ENCODE measurements around the gene CEACAM18.
"Not testable (repeated sequence)": the region's sequence is repeated elsewhere in the genome, so short reads cannot be mapped to it uniquely, and the experiment has no call there.

Gene CEACAM18

DNA sequence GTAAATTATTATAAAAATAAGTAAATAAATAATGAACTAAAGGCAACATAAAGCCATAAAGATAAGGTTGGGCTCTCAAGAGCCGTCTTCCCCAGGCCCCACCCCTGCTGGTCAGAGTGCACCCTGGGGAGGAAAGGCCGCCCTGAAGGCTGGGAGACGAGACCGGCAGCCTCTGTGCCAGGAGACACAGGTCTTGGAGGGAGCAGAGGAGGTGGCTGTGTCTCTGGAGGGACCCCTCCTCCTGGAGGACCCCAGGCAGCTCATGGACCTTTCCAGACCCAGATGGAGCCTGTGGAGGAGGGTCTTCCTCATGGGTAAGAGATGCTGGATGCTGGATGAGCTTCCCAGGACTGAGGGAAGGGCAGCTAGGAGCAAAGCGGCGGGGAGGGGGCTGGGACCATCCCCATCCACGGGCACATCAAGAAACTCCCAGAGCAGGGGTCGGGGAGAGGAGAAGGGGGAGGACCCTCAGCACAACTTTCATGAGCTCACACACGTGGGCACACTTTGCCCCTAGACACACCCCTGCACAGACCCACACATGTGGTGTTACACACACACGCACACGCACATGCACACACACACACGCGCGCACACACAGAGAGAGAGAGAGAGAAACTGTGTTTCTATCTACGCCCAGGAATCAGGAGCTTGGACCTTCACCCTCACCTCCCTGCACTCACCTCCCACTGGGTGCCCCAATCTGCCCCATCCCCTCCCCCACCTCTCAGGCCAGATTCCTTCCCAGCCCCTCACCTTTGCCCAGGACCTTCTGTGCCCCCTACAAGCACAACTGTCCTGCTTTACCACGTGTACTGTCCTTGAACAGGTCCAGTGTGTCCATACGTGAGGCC, at the start of gene CEACAM18:
Gene CEACAM18 (plus strand): TSS at position 159 of the 854 bp plus-strand sequence.
- H3K36me3 Mint-ChIP-seq (ENCODE audit: low read depth) = no peaks in the 10 kb centered on the region
- peak within 1 kb of the TSS; percentile 70 for H3K27ac Mint-ChIP-seq
- no peak for DNase-seq
- peaks cover 6% of the 10 kb centered on the region for H3K9me3 Mint-ChIP-seq
- peaks cover 19% of the 10 kb centered on the region for H3K27me3 Mint-ChIP-seq
- no peak within 1 kb of the TSS for H3K4me3 Mint-ChIP-seq
- H3K4me1 Mint-ChIP-seq (ENCODE audit: low read depth) = peaks cover 48% of the 10 kb centered on the region

GRCh38 chr19:51430221-51430620, 48.1 kb upstream of the CEACAM18 start:
- Mint-ChIP-seq H3K4me3 (no peak overlapping the region), H3K4me1 (ENCODE audit: low read depth) (peaks cover 11% of the 10 kb centered on the region), H3K9me3 (peaks cover 2% of the 10 kb centered on the region), H3K27ac (no peak overlapping the region), H3K36me3 (ENCODE audit: low read depth) (no peaks in the 10 kb centered on the region), H3K27me3 (peaks cover 2% of the 10 kb centered on the region)
- peak; percentile 7 for DNase-seq

GRCh38 chr19:51431124-51431523, 47.2 kb upstream of the CEACAM18 start:
- Mint-ChIP-seq H3K27me3 (peaks cover 3% of the 10 kb centered on the region), H3K36me3 (ENCODE audit: low read depth) (no peaks in the 10 kb centered on the region), H3K27ac (no peak overlapping the region), H3K4me3 (no peak overlapping the region), H3K9me3 (peaks cover 4% of the 10 kb centered on the region), H3K4me1 (ENCODE audit: low read depth) (peaks cover 11% of the 10 kb centered on the region)
- no peak for DNase-seq

GRCh38 chr19:51433043-51433442, 45.3 kb upstream of the CEACAM18 start:
- DNase-seq = peak; percentile 0

GRCh38 chr19:51434456-51434855, 43.9 kb upstream of the CEACAM18 start:
- no peaks in the 10 kb centered on the region for H3K36me3 Mint-ChIP-seq (ENCODE audit: low read depth)
- peaks cover 11% of the 10 kb centered on the region for H3K27me3 Mint-ChIP-seq
- no peak overlapping the region for H3K27ac Mint-ChIP-seq
- H3K4me1 Mint-ChIP-seq (ENCODE audit: low read depth) = peaks cover 27% of the 10 kb centered on the region
- H3K4me3 Mint-ChIP-seq = no peak overlapping the region
- peaks cover 4% of the 10 kb centered on the region for H3K9me3 Mint-ChIP-seq
- no peak for DNase-seq

More at GRCh38 chr19:51433043-51433442, 45.3 kb upstream of the CEACAM18 start:
- Mint-ChIP-seq H3K4me3 (no peak overlapping the region), H3K27ac (no peak overlapping the region), H3K9me3 (peaks cover 4% of the 10 kb centered on the region), H3K4me1 (ENCODE audit: low read depth) (peaks cover 13% of the 10 kb centered on the region), H3K36me3 (ENCODE audit: low read depth) (no peaks in the 10 kb centered on the region), H3K27me3 (peaks cover 11% of the 10 kb centered on the region)

GRCh38 chr19:51439021-51439465, 39.3 kb upstream of the CEACAM18 start:
- H3K36me3 Mint-ChIP-seq (ENCODE audit: low read depth) = peaks cover 5% of the 10 kb centered on the region
- H3K27ac Mint-ChIP-seq = peak overlapping the region; percentile 97
- H3K4me3 Mint-ChIP-seq = no peak overlapping the region
- peaks cover 9% of the 10 kb centered on the region for H3K27me3 Mint-ChIP-seq
- H3K4me1 Mint-ChIP-seq (ENCODE audit: low read depth) = peaks cover 66% of the 10 kb centered on the region
- DNase-seq = peak; percentile 38
- peaks cover 9% of the 10 kb centered on the region for H3K9me3 Mint-ChIP-seq

DNA sequence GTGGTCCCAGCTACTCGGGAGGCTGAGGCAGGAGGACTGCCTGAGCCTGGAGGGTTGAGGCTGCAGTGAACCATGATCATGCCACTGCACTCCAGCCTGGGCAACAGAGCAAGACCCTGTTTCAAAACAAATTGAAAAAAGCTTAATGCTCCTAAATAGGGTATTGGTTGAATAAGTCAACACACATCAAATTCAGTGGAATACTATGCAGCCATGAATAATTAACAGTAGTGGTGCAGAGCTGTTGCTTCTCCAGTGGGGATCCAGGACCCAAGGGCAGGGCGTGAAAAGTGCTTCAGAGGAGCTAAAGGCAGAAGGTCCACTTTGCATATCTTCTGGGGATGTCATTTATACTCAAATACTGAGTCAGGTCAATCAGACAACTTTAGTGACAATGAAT, 38.3 kb upstream of the CEACAM18 start:
- DNase-seq = peak; percentile 29
- H3K9me3 Mint-ChIP-seq = peaks cover 9% of the 10 kb centered on the region
- peaks cover 9% of the 10 kb centered on the region for H3K27me3 Mint-ChIP-seq
- peaks cover 5% of the 10 kb centered on the region for H3K36me3 Mint-ChIP-seq (ENCODE audit: low read depth)
- peaks cover 71% of the 10 kb centered on the region for H3K4me1 Mint-ChIP-seq (ENCODE audit: low read depth)
- peak overlapping the region; percentile 79 for H3K4me3 Mint-ChIP-seq
- H3K27ac Mint-ChIP-seq = peak overlapping the region; percentile 97

GRCh38 chr19:51440846-51441409, 37.4 kb upstream of the CEACAM18 start:
- Mint-ChIP-seq H3K4me1 (ENCODE audit: low read depth) (peaks cover 78% of the 10 kb centered on the region), H3K36me3 (ENCODE audit: low read depth) (peaks cover 5% of the 10 kb centered on the region), H3K27me3 (peaks cover 11% of the 10 kb centered on the region), H3K9me3 (peaks cover 10% of the 10 kb centered on the region), H3K27ac (peak overlapping the region; percentile 97), H3K4me3 (peak overlapping the region; percentile 79)
- DNase-seq = peak; percentile 83

GRCh38 chr19:51441410-51442390, 36.6 kb upstream of the CEACAM18 start:
- H3K4me3 Mint-ChIP-seq = peak overlapping the region; percentile 79
- H3K36me3 Mint-ChIP-seq (ENCODE audit: low read depth) = peaks cover 5% of the 10 kb centered on the region
- peaks cover 79% of the 10 kb centered on the region for H3K4me1 Mint-ChIP-seq (ENCODE audit: low read depth)
- H3K27me3 Mint-ChIP-seq = peaks cover 6% of the 10 kb centered on the region
- peak overlapping the region; percentile 97 for H3K27ac Mint-ChIP-seq
- DNase-seq = peak; percentile 87
- peaks cover 14% of the 10 kb centered on the region for H3K9me3 Mint-ChIP-seq

DNA sequence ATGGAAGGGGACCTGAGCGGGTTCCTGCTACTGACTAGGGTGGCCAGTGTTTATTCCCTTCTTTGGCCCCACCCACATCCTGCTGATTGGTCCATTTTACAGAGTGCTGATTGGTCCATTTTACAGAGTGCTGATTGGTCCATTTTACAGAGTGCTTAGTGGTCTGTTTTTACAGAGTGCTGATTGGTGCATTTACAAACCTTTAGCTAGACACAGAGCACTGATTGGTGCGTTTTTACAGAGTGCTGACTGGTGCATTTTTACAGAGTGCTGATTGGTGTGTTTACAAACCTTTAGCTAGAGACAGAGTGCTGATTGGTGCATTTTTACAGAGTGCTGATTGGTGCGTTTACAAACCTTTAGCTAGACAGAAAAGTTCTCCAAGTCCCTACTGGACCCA, 30.8 kb upstream of the CEACAM18 start:
- not testable (repeated sequence) for H3K4me3 Mint-ChIP-seq, H3K27me3 Mint-ChIP-seq, DNase-seq
- Mint-ChIP-seq H3K27ac (peak overlapping the region; percentile 87), H3K4me1 (ENCODE audit: low read depth) (peaks cover 74% of the 10 kb centered on the region), H3K36me3 (ENCODE audit: low read depth) (peaks cover 38% of the 10 kb centered on the region), H3K9me3 (peaks cover 36% of the 10 kb centered on the region)

GRCh38 chr19:51448011-51448410, 30.3 kb upstream of the CEACAM18 start:
- peak overlapping the region; percentile 87 for H3K27ac Mint-ChIP-seq
- peaks cover 35% of the 10 kb centered on the region for H3K9me3 Mint-ChIP-seq
- H3K4me1 Mint-ChIP-seq (ENCODE audit: low read depth) = peaks cover 68% of the 10 kb centered on the region
- H3K36me3 Mint-ChIP-seq (ENCODE audit: low read depth) = peaks cover 36% of the 10 kb centered on the region
- H3K4me3 Mint-ChIP-seq = peak overlapping the region; percentile 60
- H3K27me3 Mint-ChIP-seq = peaks cover 2% of the 10 kb centered on the region
- DNase-seq = no peak

DNA sequence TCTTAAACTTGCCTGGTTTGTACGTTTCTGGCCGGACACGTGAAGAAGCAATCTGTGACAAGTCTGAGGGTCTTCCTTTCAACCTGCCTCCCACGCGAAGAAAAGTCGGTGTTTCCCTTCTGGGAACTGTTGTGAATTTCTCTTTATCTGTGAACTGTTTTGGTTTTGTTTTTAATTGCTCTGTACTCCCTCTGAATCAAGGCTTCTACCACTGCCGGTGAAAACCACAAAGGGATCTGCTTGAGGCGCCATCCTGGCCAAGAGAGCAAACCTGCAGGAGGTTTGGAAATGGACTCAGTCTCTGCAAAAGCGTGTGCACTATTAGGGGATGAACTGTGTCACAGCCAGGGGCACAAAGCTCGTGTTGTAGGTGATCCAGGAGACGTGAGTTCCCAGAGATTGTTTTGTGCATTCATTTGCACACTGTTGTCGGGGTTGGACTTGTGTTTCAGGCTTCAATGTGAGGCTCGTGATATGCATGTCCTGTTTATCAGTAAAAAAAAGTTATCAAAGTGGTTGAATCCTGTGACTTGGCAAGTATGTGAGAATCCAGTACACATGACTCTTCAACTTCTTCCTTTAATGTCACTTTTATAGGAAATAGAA, 29.8 kb upstream of the CEACAM18 start:
- Mint-ChIP-seq H3K4me1 (ENCODE audit: low read depth) (peaks cover 63% of the 10 kb centered on the region), H3K27me3 (peaks cover 2% of the 10 kb centered on the region), H3K4me3 (peak overlapping the region; percentile 60), H3K36me3 (ENCODE audit: low read depth) (peaks cover 33% of the 10 kb centered on the region), H3K27ac (peak overlapping the region; percentile 87), H3K9me3 (peaks cover 34% of the 10 kb centered on the region)
- DNase-seq = peak; percentile 58

DNA sequence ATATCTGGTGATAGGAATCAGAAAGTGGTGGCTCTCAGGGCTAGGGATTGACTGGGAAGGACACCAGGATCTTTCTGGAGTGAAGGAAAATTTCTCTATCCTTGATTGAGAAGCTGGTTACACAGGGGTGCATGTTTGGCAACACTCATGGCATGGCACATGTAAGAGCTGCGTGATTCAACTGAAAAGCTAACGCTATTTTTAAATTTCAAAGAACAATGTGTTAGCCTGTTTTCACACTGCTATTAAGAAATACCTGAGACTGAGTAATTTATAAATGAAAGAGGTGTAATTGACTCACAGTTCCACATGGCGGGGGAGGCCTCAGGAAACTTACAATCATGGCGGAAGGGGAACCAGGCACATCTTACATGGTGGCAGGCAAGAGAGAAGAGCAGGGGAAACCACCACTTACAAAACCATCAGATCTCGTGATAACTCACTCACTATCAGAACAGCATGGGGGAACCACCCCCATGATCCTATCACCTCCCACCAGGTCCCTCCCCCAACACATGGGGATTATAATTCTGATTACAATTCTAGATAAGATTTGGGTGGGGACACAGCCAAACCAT, 27.5 kb upstream of the CEACAM18 start:
- peaks cover 29% of the 10 kb centered on the region for H3K9me3 Mint-ChIP-seq
- peak overlapping the region; percentile 82 for H3K27ac Mint-ChIP-seq
- peaks cover 2% of the 10 kb centered on the region for H3K27me3 Mint-ChIP-seq
- no peak overlapping the region for H3K4me3 Mint-ChIP-seq
- H3K36me3 Mint-ChIP-seq (ENCODE audit: low read depth) = peaks cover 33% of the 10 kb centered on the region
- peaks cover 47% of the 10 kb centered on the region for H3K4me1 Mint-ChIP-seq (ENCODE audit: low read depth)
- peak; percentile 51 for DNase-seq
